Endometrial microvascular endothelial cells (primary cell): ENCODE measurements around the gene EML6. TPM values are rescaled to one million over a fixed set of nuclear protein-coding genes. Genes with fewer than 3 reads are reported as not detected.
"Not testable (repeated sequence)": the region's sequence is repeated elsewhere in the genome, so short reads cannot be mapped to it uniquely, and the experiment has no call there.

Experiments used
- in situ Hi-C: cut with HindIII; loops from 2 replicates; pipeline ENCODE4 v1.10.0; 2017; ENCODE audit warnings: low sequenced_read_pairs, low pct_unique_long_range_greater_than_20kb; ENCODE audit errors: inconsistent ontology term
- total RNA-seq: library from RNA; depleted of rRNA; stranded (reverse); fragments of >200 nt; gene quantifications from one replicate; pipeline ENCODE4 v1.2.3, GENCODE V29; 2015; ENCODE audit errors: inconsistent ontology term

The EML6 gene
- 1.7 TPM for total RNA-seq

- in situ Hi-C loops, result no loop called here
These were observed at the start of gene EML6 for GRCh38 chr2:54723131-54723995. Gene EML6, plus strand, starts transcription at chr2:54723662. Its CDS starts 1,400 bp downstream, at chr2:54725062.

- in situ Hi-C loops, result no loop called here
These were observed 48.2 kb upstream of the EML6 start for GRCh38 chr2:54675281-54675680.

- in situ Hi-C loops, result no loop called here
These were observed 47.7 kb upstream of the EML6 start for GRCh38 chr2:54675738-54676137.

GRCh38 chr2:54676656-54677055 is 46.8 kb upstream of the EML6 start:
- in situ Hi-C loops, result no loop called here

DNA sequence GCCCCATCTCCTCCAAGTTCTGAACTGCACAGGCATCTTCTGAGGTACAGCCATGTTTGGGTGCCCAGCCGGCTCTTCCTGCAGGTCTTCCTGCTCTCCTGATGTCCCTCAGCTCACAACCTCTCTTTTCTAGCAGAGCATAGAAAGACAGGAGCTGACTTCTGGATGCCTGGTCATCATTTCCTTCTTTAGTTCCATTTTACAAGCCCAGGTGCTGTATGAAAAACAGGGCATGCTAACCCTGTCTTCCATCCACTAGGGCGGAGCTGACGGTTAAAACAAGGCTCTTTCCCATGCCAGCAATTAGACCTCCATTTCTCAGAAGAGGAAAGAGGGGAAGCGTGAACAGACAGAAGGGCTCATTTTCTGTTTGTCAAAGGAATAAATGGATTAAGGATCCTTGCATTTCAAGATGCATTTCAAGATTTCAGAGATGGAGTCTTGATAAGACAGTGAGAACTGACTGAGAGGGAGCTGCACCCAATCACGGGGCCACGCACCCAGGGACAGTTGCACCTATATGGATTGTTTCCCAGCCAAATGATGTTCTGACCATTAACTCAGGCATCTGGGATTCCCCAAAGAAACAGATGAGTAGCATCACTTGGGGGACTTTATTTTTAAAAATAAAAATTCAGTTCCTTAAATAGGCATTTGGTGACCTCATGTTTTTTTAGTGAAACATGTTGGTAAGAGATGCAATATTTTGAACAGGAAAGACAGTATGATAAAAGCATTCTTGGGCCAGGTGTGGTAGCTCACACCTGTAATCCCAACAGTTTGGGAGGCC is 45.8 kb upstream of the EML6 start:
- in situ Hi-C loops, result no loop called here

DNA sequence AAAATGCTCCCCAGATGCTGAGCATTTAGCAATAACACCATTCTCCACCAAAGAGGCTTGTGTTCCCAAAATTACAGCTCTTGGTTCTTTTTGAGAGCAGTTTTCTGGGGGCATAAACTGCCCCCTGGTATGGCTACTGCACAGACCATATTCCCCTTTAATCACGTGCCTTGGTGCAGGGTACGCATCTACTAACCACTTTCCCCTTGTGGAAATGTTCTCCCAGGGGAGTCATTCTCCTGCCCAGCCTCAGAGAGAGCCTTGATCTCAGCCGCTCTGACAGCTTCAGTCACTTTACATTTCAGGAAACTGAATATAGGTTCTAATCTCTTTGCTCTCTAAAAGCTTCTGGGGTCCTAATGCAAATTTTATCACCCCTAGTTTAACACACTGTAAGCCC is 44.7 kb upstream of the EML6 start:
- in situ Hi-C loops, result no loop called here

GRCh38 chr2:54680397-54681041 is 42.9 kb upstream of the EML6 start:
- in situ Hi-C loops, result no loop called here

- in situ Hi-C loops, result no loop called here
These were observed 42.0 kb upstream of the EML6 start for GRCh38 chr2:54681416-54681815.

DNA sequence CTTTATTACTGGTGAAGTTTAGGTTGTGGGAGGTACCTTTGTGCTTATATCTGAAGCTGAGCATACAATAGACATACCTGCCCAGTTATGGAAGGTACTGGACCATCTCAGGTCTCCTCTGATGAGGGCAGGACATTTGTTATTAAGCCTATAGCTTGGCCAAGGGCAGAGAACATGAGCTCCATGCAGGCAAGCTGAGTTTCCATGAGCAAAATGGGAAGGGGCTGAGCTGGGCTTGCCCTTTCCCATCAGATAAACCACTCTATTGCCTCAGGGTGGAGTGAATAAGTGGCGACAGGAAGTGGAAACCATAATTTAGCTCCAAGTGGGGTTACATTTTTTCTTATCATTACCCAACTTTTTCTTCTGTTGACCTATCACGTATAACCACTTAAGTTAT is 39.9 kb upstream of the EML6 start:
- in situ Hi-C loops, result no loop called here

DNA sequence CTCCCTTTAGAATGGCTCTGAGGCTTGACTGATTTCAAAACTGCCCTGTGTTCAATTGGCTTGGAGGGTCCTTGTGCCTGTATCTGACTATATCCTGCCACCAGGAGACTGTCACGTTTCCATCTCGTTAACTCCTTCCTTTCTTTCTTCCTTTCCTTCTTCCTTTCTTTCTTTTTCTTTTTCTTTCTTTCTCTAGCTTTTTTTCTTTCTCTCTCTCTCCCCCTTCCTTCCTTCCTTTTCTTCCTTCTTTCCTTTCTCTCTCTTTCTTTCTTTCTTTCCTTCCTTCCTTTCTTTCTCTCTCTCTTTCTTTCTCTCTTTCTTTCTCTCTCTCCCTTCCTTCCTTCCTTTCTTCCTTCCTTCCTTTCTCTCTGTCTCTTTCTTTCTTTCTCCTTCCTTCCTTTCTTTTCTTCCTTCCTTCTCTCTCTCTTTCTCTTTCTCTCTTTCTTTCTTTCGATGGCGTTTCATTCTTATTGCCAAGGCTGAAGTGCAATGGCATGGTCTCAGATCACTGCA is 38.1 kb upstream of the EML6 start:
- in situ Hi-C loops, result no loop called here

DNA sequence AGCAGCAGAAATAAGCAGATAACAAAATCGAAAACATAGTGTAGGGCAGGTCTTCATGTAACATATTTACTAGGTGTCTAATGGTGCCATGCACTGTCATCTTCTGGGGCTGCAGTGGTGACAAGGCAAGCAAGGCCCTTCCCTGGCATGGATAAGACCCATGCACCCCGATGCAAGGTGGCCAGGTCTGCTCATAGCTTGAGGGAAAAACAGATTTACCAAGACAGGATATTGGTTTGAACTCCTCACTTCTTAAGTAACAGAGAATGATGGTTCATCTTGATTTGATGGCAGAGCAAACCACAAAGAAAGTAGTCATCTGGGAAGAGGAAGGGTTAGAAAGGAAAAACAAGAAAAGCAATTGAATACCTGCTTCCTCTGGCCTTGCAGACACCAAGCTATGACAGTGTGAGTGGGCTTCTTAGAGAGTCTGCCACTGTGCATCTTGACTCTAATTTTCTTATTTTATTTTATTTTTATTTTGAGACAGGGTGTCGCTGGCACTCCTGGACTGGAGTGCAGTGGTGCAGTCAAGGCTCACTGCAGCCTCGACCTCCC is 35.8 kb upstream of the EML6 start:
- in situ Hi-C loops, result no loop called here

GRCh38 chr2:54691445-54692135 is 31.9 kb upstream of the EML6 start:
- in situ Hi-C loops, result no loop called here

DNA sequence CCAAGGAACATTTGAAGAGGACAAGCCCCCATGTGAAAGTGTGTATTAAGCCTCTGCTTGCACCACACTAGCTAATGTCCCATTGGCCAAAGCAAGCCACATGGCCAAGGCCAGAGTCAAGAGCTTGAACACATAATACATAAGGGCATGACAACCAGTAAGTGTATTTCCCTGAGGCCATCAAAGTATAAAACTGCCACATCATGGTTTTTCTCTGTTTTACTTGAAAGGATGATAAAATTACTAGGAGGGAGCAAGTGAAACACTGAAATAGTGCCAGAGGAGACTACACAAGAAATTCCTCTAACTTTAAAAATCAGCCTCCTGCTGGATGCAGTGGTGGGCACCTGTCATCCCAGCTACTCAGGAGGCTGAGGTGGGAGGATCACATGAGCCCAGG is 30.9 kb upstream of the EML6 start:
- in situ Hi-C loops, result no loop called here

- in situ Hi-C loops, result no loop called here
These were observed 28.1 kb upstream of the EML6 start for GRCh38 chr2:54695378-54695777.

DNA sequence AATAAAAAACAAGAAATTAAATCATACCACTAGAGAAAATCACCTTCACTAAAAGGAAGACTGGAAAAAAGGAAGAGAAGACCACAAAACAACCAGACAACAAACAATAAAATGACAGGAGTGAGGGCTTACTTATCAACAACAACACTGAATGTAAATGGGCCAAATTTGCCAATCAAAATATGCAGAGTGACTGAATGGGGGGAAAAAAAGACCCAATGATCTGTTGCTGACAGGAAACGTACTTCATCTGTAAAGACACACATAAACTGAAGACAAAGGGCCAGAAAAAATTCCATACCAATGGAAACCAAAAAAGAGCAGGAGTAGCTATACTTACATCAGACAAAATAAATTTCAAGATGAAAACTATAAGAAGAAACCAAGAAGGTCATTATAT is 25.5 kb upstream of the EML6 start:
- in situ Hi-C loops, result no loop called here

- in situ Hi-C loops, result not testable (repeated sequence)
These were observed 24.5 kb upstream of the EML6 start for GRCh38 chr2:54698926-54699325.

GRCh38 chr2:54699665-54700064 is 23.8 kb upstream of the EML6 start:
- in situ Hi-C loops, result no loop called here

DNA sequence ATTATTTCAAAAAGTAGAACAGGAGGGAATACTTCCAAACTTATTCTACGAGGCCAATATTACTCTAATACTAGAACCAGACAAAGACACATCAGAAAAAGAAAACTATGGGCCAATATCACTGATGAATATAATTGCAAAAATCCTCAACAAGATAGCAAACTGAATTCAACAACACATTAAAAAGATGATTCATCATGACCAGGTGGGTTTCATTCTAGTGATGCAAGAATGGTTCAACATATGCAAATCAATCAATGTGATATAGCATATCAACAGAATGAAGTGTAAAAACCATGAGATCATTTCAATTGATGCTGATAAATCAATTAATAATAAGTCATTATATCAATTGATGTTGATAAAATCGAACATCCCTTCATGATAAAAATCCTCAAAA is 22.4 kb upstream of the EML6 start:
- in situ Hi-C loops, result no loop called here

DNA sequence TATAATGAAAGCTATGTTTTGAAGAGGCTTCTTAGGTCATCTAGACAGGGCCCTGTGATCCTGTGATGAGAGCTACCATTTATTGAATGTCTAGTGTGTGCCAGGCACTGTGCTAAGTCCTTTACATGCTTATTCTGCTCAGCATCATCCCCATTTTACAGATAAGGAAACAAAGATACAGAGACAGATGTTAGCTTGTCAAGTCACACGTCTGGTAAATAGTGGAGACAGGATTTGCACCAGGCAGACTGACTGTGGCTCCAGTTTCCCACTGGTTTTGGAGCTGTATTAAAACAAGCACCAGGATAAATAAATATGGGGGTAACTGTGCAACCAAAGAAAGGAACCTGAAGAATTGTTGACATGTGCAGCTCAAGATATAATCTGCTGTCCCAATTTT is 19.2 kb upstream of the EML6 start:
- in situ Hi-C loops, result no loop called here
